ENCODE measurements around the gene CPNE2.

- TF ChIP-seq CTCF (conservative IDR thresholded peaks at IDR 0.05) (no peak), EZH2 (IDR thresholded peaks at IDR 0.05; ENCODE audit: low read depth) (no peak)
Measured at GRCh38 chr16:57113042-57113453, 20.7 kb downstream of the CPNE2 start.
